Panc1 (cell line): ENCODE results near the gene HK1. TPM values are rescaled to one million over a fixed set of nuclear protein-coding genes. Genes with fewer than 3 reads are reported as not detected.
A peak's percentile ranks its signal among the peaks of the same experiment; 100 is the strongest.

Experiments
- ATAC-seq: fragments of 200-7000 bp; cut with Tn5 transposase; 2 replicates; pipeline ENCODE4 v1.9.1; 2020; ENCODE audit warnings: mild to moderate bottlenecking, moderate library complexity
- BruUV-seq: library from RNA; stranded (reverse); fragments of 400-500 nt; replicated peaks from 2 replicates; lab custom pipeline; 2021; lab: Mats Ljungman, UMichigan
- CTCF ChIA-PET: fragments of 300-600 bp; sonication (Branson Sonifier 250); formaldehyde crosslinking; loops from one replicate; lab custom pipeline; 2022; ENCODE audit warnings: antibody characterized with exemption; lab: Charles Lee
- POLR2A ChIA-PET: fragments of 300-600 bp; sonication (Branson Sonifier 250); formaldehyde crosslinking; loops from one replicate; lab custom pipeline; 2022; ENCODE audit warnings: antibody characterized with exemption; lab: Charles Lee
- DNase-seq: peaks from one replicate; pipeline ENCODE4 v3.0.0-alpha.2; 2010; ENCODE audit warnings: low read depth, low spot score
- H3K27ac ChIP-seq: 2 replicates; pipeline ENCODE4 v1.5.1; 2011; ENCODE audit warnings: mild to moderate bottlenecking, low read length, inconsistent platforms
- H3K27me3 ChIP-seq: fragments of 200-500 bp; sonication (Bioruptor generic); 2 replicates; pipeline ENCODE4 v1.6.0; 2014; ENCODE audit warnings: low read length, inconsistent platforms; ENCODE audit not compliant: control insufficient read depth, insufficient read depth
- H3K36me3 ChIP-seq: fragments of 200-500 bp; sonication (Bioruptor generic); 2 replicates; pipeline ENCODE4 v1.5.1; 2014; ENCODE audit warnings: inconsistent platforms, mild to moderate bottlenecking, low read length, moderate library complexity; ENCODE audit not compliant: control insufficient read depth, insufficient read depth
- H3K4me1 ChIP-seq: 2 replicates; pipeline ENCODE4 v1.5.1; 2011; ENCODE audit warnings: inconsistent platforms, mild to moderate bottlenecking, low read length, moderate library complexity; ENCODE audit not compliant: control insufficient read depth, insufficient read depth
- H3K4me3 ChIP-seq, 2 experiments: 2 replicates each; pipeline ENCODE4 v1.5.1; 2011 to 2012; ENCODE audit warnings: low read depth in 2 of 2, low read length in 2 of 2, mild to moderate bottlenecking in 2 of 2, inconsistent platforms in 1 of 2, moderate library complexity in 1 of 2
- H3K9me3 ChIP-seq: fragments of 200-500 bp; sonication (Bioruptor generic); 2 replicates; pipeline ENCODE4 v1.5.1; 2014; ENCODE audit warnings: low read depth, mild to moderate bottlenecking, inconsistent platforms, low read length, moderate library complexity; ENCODE audit not compliant: control insufficient read depth, insufficient read depth
- POLR2AphosphoS5 ChIP-seq: IDR thresholded peaks from 2 replicates; pipeline ENCODE4 v1.6.1; 2012; ENCODE audit warnings: mild to moderate bottlenecking, low read depth, low read length, moderate library complexity
- SIN3A ChIP-seq: IDR thresholded peaks from 2 replicates; pipeline ENCODE4 v1.6.1; 2012; ENCODE audit warnings: low read depth, mild to moderate bottlenecking, low read length, moderate library complexity, borderline replicate concordance; ENCODE audit not compliant: insufficient read depth
- TCF7L2 ChIP-seq: IDR thresholded peaks from 2 replicates; pipeline ENCODE4 v1.6.1; 2011; ENCODE audit warnings: mild to moderate bottlenecking, low read depth, low read length, inconsistent platforms
- in situ Hi-C: cut with HindIII; loops from 2 replicates; pipeline ENCODE4 v1.10.0; 2016; ENCODE audit warnings: low sequenced_read_pairs, low pct_unique_long_range_greater_than_20kb
- intact Hi-C: fragments of 100-400 bp; cut with micrococcal nuclease; formaldehyde crosslinking; loops from one replicate; pipeline ENCODE4 v1.10.0; 2022; ENCODE audit not compliant: unreplicated experiment
- total RNA-seq: library from RNA; stranded (reverse); gene quantifications from one replicate; pipeline ENCODE4 v1.2.1, GENCODE V29; 2021; ENCODE audit not compliant: unreplicated experiment
- TF ChIP-seq, protein P1 (sequence below): fragments of 450-650 bp; IDR thresholded peaks from 2 replicates; pipeline ENCODE4 v1.5.1; 2017; ENCODE audit warnings: mild to moderate bottlenecking
- TF ChIP-seq, protein P2 (sequence below), 2 experiments: IDR thresholded peaks; 2 replicates each; pipeline ENCODE4 v1.6.1; 2011 to 2012; ENCODE audit warnings: low read depth in 2 of 2, control low read depth in 1 of 2, low read length in 1 of 2, mild to moderate bottlenecking in 1 of 2, moderate library complexity in 1 of 2; ENCODE audit not compliant: insufficient read depth in 1 of 2

Gene HK1
- total RNA-seq, 1 experiment from 2014 or later: 74.4 TPM

- no TSS peak for BruUV-seq
- no peaks in the 10 kb centered on the region for H3K27me3 ChIP-seq
- peaks cover 34% of the 10 kb centered on the region for H3K4me1 ChIP-seq
- intact Hi-C loops: no loop called here
- ChIA-PET CTCF (interaction anchor here (0.5 to 0.7 kb wide), 2 partner anchors 10 to 48 kb away, joined by 3 to 15 read pairs; no protein-coding TSS in a partner anchor), POLR2A (no interaction called here)
- H3K27ac ChIP-seq: peak overlapping the region; percentile 94
- in situ Hi-C loops: no loop called here
- DNase-seq (no peak), ATAC-seq (peak; percentile 59)
- TF ChIP-seq, protein P1, sequence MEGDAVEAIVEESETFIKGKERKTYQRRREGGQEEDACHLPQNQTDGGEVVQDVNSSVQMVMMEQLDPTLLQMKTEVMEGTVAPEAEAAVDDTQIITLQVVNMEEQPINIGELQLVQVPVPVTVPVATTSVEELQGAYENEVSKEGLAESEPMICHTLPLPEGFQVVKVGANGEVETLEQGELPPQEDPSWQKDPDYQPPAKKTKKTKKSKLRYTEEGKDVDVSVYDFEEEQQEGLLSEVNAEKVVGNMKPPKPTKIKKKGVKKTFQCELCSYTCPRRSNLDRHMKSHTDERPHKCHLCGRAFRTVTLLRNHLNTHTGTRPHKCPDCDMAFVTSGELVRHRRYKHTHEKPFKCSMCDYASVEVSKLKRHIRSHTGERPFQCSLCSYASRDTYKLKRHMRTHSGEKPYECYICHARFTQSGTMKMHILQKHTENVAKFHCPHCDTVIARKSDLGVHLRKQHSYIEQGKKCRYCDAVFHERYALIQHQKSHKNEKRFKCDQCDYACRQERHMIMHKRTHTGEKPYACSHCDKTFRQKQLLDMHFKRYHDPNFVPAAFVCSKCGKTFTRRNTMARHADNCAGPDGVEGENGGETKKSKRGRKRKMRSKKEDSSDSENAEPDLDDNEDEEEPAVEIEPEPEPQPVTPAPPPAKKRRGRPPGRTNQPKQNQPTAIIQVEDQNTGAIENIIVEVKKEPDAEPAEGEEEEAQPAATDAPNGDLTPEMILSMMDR: no peak
- TF ChIP-seq TCF7L2 (no peak), SIN3A (no peak), POLR2AphosphoS5 (no peak)
- TF ChIP-seq, protein P2, sequence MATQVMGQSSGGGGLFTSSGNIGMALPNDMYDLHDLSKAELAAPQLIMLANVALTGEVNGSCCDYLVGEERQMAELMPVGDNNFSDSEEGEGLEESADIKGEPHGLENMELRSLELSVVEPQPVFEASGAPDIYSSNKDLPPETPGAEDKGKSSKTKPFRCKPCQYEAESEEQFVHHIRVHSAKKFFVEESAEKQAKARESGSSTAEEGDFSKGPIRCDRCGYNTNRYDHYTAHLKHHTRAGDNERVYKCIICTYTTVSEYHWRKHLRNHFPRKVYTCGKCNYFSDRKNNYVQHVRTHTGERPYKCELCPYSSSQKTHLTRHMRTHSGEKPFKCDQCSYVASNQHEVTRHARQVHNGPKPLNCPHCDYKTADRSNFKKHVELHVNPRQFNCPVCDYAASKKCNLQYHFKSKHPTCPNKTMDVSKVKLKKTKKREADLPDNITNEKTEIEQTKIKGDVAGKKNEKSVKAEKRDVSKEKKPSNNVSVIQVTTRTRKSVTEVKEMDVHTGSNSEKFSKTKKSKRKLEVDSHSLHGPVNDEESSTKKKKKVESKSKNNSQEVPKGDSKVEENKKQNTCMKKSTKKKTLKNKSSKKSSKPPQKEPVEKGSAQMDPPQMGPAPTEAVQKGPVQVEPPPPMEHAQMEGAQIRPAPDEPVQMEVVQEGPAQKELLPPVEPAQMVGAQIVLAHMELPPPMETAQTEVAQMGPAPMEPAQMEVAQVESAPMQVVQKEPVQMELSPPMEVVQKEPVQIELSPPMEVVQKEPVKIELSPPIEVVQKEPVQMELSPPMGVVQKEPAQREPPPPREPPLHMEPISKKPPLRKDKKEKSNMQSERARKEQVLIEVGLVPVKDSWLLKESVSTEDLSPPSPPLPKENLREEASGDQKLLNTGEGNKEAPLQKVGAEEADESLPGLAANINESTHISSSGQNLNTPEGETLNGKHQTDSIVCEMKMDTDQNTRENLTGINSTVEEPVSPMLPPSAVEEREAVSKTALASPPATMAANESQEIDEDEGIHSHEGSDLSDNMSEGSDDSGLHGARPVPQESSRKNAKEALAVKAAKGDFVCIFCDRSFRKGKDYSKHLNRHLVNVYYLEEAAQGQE (IDR thresholded peaks at IDR 0.05; ENCODE audit: insufficient read depth in 1 of 2, low read depth in 2 of 2, low read length in 1 of 2): no peak
- H3K4me3 ChIP-seq: peak overlapping the region in 1 of 2 experiments; percentile 13; a peak in 1 of 4 replicates
- no peaks in the 10 kb centered on the region for H3K36me3 ChIP-seq
- H3K9me3 ChIP-seq: peaks cover 7% of the 10 kb centered on the region; the same call in 1 of the 2 replicates
Observed at GRCh38 chr10:69439350-69439739, 161.0 kb downstream of the HK1 start.

GRCh38 chr10:69439813-69440506, 161.7 kb downstream of the HK1 start:
- no TSS peak for BruUV-seq
- H3K27me3 ChIP-seq: no peaks in the 10 kb centered on the region
- H3K27ac ChIP-seq: peak overlapping the region; percentile 94
- DNase-seq: no peak
- H3K4me3 ChIP-seq: no peak overlapping the region
- no peak for ATAC-seq
- CTCF ChIA-PET: interaction anchor here (0.7 to 0.9 kb wide), 2 partner anchors 11 to 48 kb away, joined by 3 to 15 read pairs; partner anchors contain the start of gene TSPAN15
- in situ Hi-C loops (loop anchor here (10.0 kb wide), 1 partner anchor 55 kb away; no protein-coding TSS in a partner anchor), intact Hi-C loops (no loop called here)
- peaks cover 35% of the 10 kb centered on the region for H3K4me1 ChIP-seq
- POLR2A ChIA-PET: no interaction called here
- peaks cover 7% of the 10 kb centered on the region; the same call in 1 of the 2 replicates for H3K9me3 ChIP-seq
- TF ChIP-seq, protein P2 (IDR thresholded peaks at IDR 0.05; ENCODE audit: insufficient read depth in 1 of 2, low read depth in 2 of 2, low read length in 1 of 2): no peak
- TF ChIP-seq SIN3A (no peak), POLR2AphosphoS5 (no peak), TCF7L2 (no peak)
- TF ChIP-seq, protein P1: no peak
- H3K36me3 ChIP-seq: no peaks in the 10 kb centered on the region
